ENCODE measurements around the gene LRP4. TPM values are rescaled to one million over a fixed set of nuclear protein-coding genes. Genes with fewer than 3 reads are reported as not detected.

LRP4 gene
- total RNA-seq, 1 experiment from 2014 or later = 11.6 TPM

GRCh38 chr11:46845440-46845739 is 73.0 kb downstream of the LRP4 start:
- Histone ChIP-seq H3K27me3 (ENCODE audit: insufficient read depth, low read length) (no peaks in the 10 kb centered on the region), H3K4ac (ENCODE audit: low read depth, low read length) (no peak overlapping the region), H3K23me2 (ENCODE audit: insufficient read length, low read depth, low read length, poor library complexity, severe bottlenecking) (no peaks in the 10 kb centered on the region), H3K56ac (ENCODE audit: insufficient read length, low read depth, low read length) (no peak overlapping the region), H2BK5ac (ENCODE audit: insufficient read length, low read length) (no peak overlapping the region), H3T11ph (ENCODE audit: low read length) (no peak overlapping the region), H4K5ac (ENCODE audit: insufficient read length, low read depth, low read length) (no peak overlapping the region), H2BK12ac (ENCODE audit: insufficient read length, low read depth, low read length) (no peak overlapping the region), H2AK5ac (ENCODE audit: insufficient read length, low read length) (no peak overlapping the region), H2BK20ac (ENCODE audit: low read depth, low read length, poor library complexity, severe bottlenecking) (no peak overlapping the region), H2BK120ac (ENCODE audit: low read depth, low read length, poor library complexity, severe bottlenecking) (no peak overlapping the region), H4K20me1 (ENCODE audit: control insufficient read depth, insufficient read depth, insufficient read length) (no peaks in the 10 kb centered on the region), H3K14ac (ENCODE audit: insufficient read depth, low read length) (no peak overlapping the region), H3K23ac (ENCODE audit: insufficient read length, low read depth, low read length) (no peak overlapping the region), H3K79me2 (ENCODE audit: insufficient read depth, low read length) (peaks cover 32% of the 10 kb centered on the region; the same call in 1 of the 2 replicates), H3K4me2 (ENCODE audit: insufficient read depth, insufficient read length, low read length) (peak overlapping the region; percentile 54), H4K91ac (ENCODE audit: insufficient read length, low read depth, low read length) (no peak overlapping the region), H3K27ac (ENCODE audit: insufficient read length, low read depth, low read length) (no peak overlapping the region), H3K9ac (ENCODE audit: extremely low read depth, insufficient read length, low read length) (peak overlapping the region; percentile 36), H2AFZ (ENCODE audit: low read length) (no peak overlapping the region), H4K8ac (replicated peaks; ENCODE audit: insufficient read length, low read depth, low read length) (no peak overlapping the region), H3K4me1 (ENCODE audit: insufficient read depth, low read length) (no peaks in the 10 kb centered on the region), H2BK15ac (ENCODE audit: low read depth, low read length) (no peak overlapping the region), H3K18ac (ENCODE audit: insufficient read length, low read depth, low read length) (no peak overlapping the region), H3K9me3 (ENCODE audit: control insufficient read depth, low read depth, low read length) (no peaks in the 10 kb centered on the region), H3K79me1 (ENCODE audit: insufficient read depth, low read depth, low read length, poor library complexity, severe bottlenecking) (peaks cover 2% of the 10 kb centered on the region)
- Mint-ChIP-seq H3K4me1 (peaks cover 28 to 37% of the 10 kb centered on the region in 2 experiments), H3K27me3 (ENCODE audit: low read depth) (peaks cover 6% of the 10 kb centered on the region; the same call in 1 of the 2 replicates), H3K4me3 (peak overlapping the region; percentile 83 to 91), H3K9me3 (peaks cover 2 to 9% of the 10 kb centered on the region in 2 experiments; a peak in 3 of 5 replicates), H3K27ac (peak overlapping the region; percentile 3 to 86 (median 10)), H3K36me3 (ENCODE audit: insufficient read depth in 1 of 3, low read depth in 3 of 3) (peaks cover 6 to 21% (median 20%) of the 10 kb centered on the region in 3 experiments; a peak in 6 of 7 replicates)
- no peak for DNase-seq
- WGBS (ENCODE audit: extremely low coverage, insufficient read length, low lambda C conversion rate) = no CpG with 5 or more reads among the region's 12 CpGs
- TF ChIP-seq CTCF (conservative IDR thresholded peaks at IDR 0.05) = no peak
